Measurements from ENCODE around the gene RIOK3. TPM values are rescaled to one million over a fixed set of nuclear protein-coding genes. Genes with fewer than 3 reads are reported as not detected.
"Not testable (repeated sequence)": the region's sequence is repeated elsewhere in the genome, so short reads cannot be mapped to it uniquely, and the experiment has no call there.

The RIOK3 gene
- total and polyA plus RNA-seq, 4 donors: 29.9 to 104 (median 42.8) TPM

DNA sequence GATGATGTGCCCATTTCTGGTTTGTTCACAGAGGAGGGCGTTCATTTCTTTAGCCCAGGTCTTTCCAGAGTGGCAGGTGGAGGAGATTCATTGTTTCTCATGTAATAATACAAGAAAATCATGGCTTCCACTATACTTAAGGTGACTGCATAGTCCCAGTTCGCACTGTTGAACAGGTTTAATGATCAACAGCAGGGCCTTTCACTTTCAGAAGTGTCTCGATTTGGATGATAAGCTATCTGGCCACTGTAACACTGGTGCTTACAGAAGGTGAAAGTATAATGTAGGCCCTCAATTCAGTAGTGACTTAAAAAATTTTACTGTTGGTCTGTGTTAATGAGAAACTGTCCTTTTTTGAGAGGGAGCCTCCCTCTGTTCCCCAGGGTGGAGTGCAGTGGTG, 51.6 kb downstream of the RIOK3 start (continued):
- TF ChIP-seq, protein P1, sequence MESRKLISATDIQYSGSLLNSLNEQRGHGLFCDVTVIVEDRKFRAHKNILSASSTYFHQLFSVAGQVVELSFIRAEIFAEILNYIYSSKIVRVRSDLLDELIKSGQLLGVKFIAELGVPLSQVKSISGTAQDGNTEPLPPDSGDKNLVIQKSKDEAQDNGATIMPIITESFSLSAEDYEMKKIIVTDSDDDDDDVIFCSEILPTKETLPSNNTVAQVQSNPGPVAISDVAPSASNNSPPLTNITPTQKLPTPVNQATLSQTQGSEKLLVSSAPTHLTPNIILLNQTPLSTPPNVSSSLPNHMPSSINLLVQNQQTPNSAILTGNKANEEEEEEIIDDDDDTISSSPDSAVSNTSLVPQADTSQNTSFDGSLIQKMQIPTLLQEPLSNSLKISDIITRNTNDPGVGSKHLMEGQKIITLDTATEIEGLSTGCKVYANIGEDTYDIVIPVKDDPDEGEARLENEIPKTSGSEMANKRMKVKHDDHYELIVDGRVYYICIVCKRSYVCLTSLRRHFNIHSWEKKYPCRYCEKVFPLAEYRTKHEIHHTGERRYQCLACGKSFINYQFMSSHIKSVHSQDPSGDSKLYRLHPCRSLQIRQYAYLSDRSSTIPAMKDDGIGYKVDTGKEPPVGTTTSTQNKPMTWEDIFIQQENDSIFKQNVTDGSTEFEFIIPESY (IDR thresholded peaks at IDR 0.05): no peak
- TF ChIP-seq SP1 (IDR thresholded peaks at IDR 0.05) (peak; percentile 33), RXRA (IDR thresholded peaks at IDR 0.05) (no peak), NR2F2 (IDR thresholded peaks at IDR 0.05) (no peak)

DNA sequence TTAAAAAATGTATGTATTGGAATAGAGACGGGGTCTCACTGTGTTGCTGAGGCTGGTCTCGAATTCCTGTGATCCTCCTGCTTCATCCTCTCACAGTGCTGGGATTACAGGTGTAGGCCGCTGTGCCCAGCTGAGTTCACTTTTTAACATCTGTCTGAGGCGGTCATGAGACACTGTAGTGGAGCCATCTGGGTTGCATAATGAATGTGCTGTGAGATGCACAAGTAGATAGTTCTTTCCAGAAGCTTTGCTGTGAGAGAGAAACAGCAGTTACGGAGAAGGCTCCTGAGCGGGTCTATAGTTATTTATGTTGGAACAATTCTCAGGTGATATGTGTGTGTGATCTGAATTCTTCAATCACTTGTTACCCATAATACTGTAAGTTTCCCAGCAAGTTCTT, 53.3 kb downstream of the RIOK3 start:
- WGBS: 79% methylated on average over 6 of the region's 6 CpGs
- DNase-seq (ENCODE audit: low spot score): no peak
- Histone ChIP-seq H3K4me3 (ENCODE audit: low read depth in 1 of 3, low read length in 3 of 3) (no peak overlapping the region), H3K9ac (ENCODE audit: low read depth in 1 of 2, low read length in 2 of 2) (peak overlapping the region in 1 of 2 donors; percentile 1), H3K4me1 (ENCODE audit: control insufficient read depth in 4 of 4, insufficient read depth in 4 of 4, low read length in 3 of 4) (peaks cover 0 to 23% (median 14%) of the 10 kb centered on the region in 4 donors), H3K9me3 (ENCODE audit: control insufficient read depth in 4 of 4, low read length in 3 of 4) (no peaks in the 10 kb centered on the region), H3K27ac (ENCODE audit: low read depth in 1 of 2, low read length in 2 of 2) (no peak overlapping the region), H3K36me3 (ENCODE audit: control insufficient read depth in 4 of 4, insufficient read depth in 3 of 4, low read depth in 1 of 4, low read length in 3 of 4) (peaks cover 3 to 17% (median 7%) of the 10 kb centered on the region in 4 donors), H3K27me3 (ENCODE audit: control insufficient read depth in 4 of 4, insufficient read depth in 4 of 4, low read length in 3 of 4) (no peaks in the 10 kb centered on the region)
- TF ChIP-seq GABPA (IDR thresholded peaks at IDR 0.05 in 1 of 2, conservative IDR thresholded peaks at IDR 0.05 in 1 of 2) (no peak), RXRA (IDR thresholded peaks at IDR 0.05) (no peak), FOXA1 (IDR thresholded peaks at IDR 0.05) (no peak), YY1 (IDR thresholded peaks at IDR 0.05) (no peak), FOXA2 (IDR thresholded peaks at IDR 0.05) (no peak), HNF4G (IDR thresholded peaks at IDR 0.05) (no peak), SP1 (IDR thresholded peaks at IDR 0.05) (no peak), HNF4A (conservative IDR thresholded peaks at IDR 0.05) (no peak), EGR1 (IDR thresholded peaks at IDR 0.05; ENCODE audit: low read depth in 2 of 2) (no peak), RAD21 (IDR thresholded peaks at IDR 0.05) (no peak), NR2F2 (IDR thresholded peaks at IDR 0.05) (no peak), JUND (IDR thresholded peaks at IDR 0.05) (no peak), TAF1 (conservative IDR thresholded peaks at IDR 0.05) (no peak)
- TF ChIP-seq, protein P2, sequence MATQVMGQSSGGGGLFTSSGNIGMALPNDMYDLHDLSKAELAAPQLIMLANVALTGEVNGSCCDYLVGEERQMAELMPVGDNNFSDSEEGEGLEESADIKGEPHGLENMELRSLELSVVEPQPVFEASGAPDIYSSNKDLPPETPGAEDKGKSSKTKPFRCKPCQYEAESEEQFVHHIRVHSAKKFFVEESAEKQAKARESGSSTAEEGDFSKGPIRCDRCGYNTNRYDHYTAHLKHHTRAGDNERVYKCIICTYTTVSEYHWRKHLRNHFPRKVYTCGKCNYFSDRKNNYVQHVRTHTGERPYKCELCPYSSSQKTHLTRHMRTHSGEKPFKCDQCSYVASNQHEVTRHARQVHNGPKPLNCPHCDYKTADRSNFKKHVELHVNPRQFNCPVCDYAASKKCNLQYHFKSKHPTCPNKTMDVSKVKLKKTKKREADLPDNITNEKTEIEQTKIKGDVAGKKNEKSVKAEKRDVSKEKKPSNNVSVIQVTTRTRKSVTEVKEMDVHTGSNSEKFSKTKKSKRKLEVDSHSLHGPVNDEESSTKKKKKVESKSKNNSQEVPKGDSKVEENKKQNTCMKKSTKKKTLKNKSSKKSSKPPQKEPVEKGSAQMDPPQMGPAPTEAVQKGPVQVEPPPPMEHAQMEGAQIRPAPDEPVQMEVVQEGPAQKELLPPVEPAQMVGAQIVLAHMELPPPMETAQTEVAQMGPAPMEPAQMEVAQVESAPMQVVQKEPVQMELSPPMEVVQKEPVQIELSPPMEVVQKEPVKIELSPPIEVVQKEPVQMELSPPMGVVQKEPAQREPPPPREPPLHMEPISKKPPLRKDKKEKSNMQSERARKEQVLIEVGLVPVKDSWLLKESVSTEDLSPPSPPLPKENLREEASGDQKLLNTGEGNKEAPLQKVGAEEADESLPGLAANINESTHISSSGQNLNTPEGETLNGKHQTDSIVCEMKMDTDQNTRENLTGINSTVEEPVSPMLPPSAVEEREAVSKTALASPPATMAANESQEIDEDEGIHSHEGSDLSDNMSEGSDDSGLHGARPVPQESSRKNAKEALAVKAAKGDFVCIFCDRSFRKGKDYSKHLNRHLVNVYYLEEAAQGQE (IDR thresholded peaks at IDR 0.05): no peak
- TF ChIP-seq, protein P3, sequence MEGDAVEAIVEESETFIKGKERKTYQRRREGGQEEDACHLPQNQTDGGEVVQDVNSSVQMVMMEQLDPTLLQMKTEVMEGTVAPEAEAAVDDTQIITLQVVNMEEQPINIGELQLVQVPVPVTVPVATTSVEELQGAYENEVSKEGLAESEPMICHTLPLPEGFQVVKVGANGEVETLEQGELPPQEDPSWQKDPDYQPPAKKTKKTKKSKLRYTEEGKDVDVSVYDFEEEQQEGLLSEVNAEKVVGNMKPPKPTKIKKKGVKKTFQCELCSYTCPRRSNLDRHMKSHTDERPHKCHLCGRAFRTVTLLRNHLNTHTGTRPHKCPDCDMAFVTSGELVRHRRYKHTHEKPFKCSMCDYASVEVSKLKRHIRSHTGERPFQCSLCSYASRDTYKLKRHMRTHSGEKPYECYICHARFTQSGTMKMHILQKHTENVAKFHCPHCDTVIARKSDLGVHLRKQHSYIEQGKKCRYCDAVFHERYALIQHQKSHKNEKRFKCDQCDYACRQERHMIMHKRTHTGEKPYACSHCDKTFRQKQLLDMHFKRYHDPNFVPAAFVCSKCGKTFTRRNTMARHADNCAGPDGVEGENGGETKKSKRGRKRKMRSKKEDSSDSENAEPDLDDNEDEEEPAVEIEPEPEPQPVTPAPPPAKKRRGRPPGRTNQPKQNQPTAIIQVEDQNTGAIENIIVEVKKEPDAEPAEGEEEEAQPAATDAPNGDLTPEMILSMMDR (IDR thresholded peaks at IDR 0.05; ENCODE audit: low read depth, low read length, missing input control): no peak
- TF ChIP-seq, protein P1 (IDR thresholded peaks at IDR 0.05): no peak
- TF ChIP-seq, protein P4, sequence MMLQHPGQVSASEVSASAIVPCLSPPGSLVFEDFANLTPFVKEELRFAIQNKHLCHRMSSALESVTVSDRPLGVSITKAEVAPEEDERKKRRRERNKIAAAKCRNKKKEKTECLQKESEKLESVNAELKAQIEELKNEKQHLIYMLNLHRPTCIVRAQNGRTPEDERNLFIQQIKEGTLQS (IDR thresholded peaks at IDR 0.05): no peak
- TF ChIP-seq, protein P5, sequence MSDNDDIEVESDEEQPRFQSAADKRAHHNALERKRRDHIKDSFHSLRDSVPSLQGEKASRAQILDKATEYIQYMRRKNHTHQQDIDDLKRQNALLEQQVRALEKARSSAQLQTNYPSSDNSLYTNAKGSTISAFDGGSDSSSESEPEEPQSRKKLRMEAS (IDR thresholded peaks at IDR 0.05): no peak

DNA sequence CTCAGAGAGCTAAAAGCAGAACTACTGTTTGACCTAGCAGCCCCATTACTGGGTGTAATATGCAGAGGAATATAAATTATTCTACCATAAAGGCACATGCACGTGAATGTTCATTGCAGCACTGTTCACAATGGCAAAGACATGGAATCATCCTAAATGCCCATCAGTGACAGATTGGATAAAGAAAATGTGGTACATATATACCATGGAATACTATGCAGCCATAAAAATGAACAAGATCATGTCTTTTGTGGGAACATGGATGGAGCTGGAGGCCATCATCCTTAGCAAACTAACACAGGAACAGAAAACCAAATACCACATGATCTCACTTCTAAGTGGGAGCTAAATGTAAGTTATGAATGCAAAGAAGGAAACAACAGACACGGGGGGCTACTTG, 57.8 kb downstream of the RIOK3 start:
- H3K9ac ChIP-seq (ENCODE audit: low read depth in 1 of 2, low read length in 2 of 2); H3K4me3 ChIP-seq (ENCODE audit: low read depth in 1 of 3, low read length in 3 of 3); DNase-seq (ENCODE audit: low spot score); H3K9me3 ChIP-seq (ENCODE audit: control insufficient read depth in 4 of 4, low read length in 3 of 4); H3K27me3 ChIP-seq (ENCODE audit: control insufficient read depth in 4 of 4, insufficient read depth in 4 of 4, low read length in 3 of 4); H3K4me1 ChIP-seq (ENCODE audit: control insufficient read depth in 4 of 4, insufficient read depth in 4 of 4, low read length in 3 of 4); H3K27ac ChIP-seq (ENCODE audit: low read depth in 1 of 2, low read length in 2 of 2): not testable (repeated sequence)
- whole genome bisulfite sequencing: 98% methylated on average over 2 of the region's 2 CpGs
- peaks cover 3 to 26% (median 15%) of the 10 kb centered on the region in 4 donors for H3K36me3 ChIP-seq (ENCODE audit: control insufficient read depth in 4 of 4, insufficient read depth in 3 of 4, low read depth in 1 of 4, low read length in 3 of 4)

DNA sequence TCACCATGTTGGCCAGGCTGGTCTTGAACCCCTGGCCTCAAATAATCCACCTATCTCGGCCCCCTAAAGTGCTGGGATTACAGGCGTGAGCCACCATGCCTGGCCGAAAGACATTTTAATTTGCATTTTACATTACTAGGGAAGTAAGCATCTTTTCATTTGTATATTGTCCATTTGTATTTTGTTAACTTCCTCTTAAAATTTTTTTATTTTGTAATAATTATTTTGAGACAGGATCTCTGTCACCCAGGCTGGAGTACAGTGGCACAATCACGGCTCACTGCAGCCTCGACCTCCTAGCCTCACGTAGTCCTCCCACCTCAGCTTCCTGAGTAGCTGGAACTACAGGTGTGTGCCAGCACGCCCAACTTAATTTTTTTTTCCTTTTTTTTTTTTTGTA, 59.1 kb downstream of the RIOK3 start:
- not testable (repeated sequence) for DNase-seq (ENCODE audit: low spot score); H3K9me3 ChIP-seq (ENCODE audit: control insufficient read depth in 4 of 4, low read length in 3 of 4); H3K9ac ChIP-seq (ENCODE audit: low read depth in 1 of 2, low read length in 2 of 2); H3K27me3 ChIP-seq (ENCODE audit: control insufficient read depth in 4 of 4, insufficient read depth in 4 of 4, low read length in 3 of 4); H3K4me1 ChIP-seq (ENCODE audit: control insufficient read depth in 4 of 4, insufficient read depth in 4 of 4, low read length in 3 of 4); H3K4me3 ChIP-seq (ENCODE audit: low read depth in 1 of 3, low read length in 3 of 3)
- Histone ChIP-seq H3K36me3 (ENCODE audit: control insufficient read depth in 4 of 4, insufficient read depth in 3 of 4, low read depth in 1 of 4, low read length in 3 of 4) (peaks cover 3 to 30% (median 17%) of the 10 kb centered on the region in 4 donors), H3K27ac (ENCODE audit: low read depth in 1 of 2, low read length in 2 of 2) (peak overlapping the region in 1 of 2 donors; percentile 7)
- WGBS: 89% methylated on average over 7 of the region's 7 CpGs

Data from liver (tissue), 9 donors.